ENCODE results near the gene AFDN.
A peak's percentile ranks its signal among the peaks of the same experiment; 100 is the strongest.

Gene AFDN

DNA sequence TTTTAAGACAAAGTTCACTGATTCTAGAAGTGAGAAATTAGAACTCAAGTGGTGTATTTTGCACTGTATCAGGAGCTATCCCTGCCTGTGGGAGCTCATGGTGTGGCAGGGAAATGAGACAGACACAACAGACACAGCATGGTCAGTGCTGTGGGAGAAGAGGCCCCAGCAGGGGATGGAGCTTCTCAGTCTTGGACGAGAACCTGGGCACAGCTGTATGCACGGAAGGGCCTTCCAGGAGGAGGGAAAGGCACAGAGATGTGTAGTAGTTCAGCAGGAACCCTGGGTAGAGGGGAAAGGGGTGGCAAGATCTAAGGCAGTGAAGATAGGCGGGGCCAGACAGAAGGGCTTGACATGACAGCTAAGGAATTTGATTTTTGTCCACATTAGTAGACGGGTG is 122.0 kb downstream of the AFDN start:
- TF ChIP-seq, protein P1, sequence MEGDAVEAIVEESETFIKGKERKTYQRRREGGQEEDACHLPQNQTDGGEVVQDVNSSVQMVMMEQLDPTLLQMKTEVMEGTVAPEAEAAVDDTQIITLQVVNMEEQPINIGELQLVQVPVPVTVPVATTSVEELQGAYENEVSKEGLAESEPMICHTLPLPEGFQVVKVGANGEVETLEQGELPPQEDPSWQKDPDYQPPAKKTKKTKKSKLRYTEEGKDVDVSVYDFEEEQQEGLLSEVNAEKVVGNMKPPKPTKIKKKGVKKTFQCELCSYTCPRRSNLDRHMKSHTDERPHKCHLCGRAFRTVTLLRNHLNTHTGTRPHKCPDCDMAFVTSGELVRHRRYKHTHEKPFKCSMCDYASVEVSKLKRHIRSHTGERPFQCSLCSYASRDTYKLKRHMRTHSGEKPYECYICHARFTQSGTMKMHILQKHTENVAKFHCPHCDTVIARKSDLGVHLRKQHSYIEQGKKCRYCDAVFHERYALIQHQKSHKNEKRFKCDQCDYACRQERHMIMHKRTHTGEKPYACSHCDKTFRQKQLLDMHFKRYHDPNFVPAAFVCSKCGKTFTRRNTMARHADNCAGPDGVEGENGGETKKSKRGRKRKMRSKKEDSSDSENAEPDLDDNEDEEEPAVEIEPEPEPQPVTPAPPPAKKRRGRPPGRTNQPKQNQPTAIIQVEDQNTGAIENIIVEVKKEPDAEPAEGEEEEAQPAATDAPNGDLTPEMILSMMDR (conservative IDR thresholded peaks at IDR 0.05; ENCODE audit: low read depth, low read length) = no peak
- peak; percentile 42 for DNase-seq (ENCODE audit: low read depth)
- H3K4me3 ChIP-seq (ENCODE audit: low read depth, low read length) = no peak overlapping the region

DNA sequence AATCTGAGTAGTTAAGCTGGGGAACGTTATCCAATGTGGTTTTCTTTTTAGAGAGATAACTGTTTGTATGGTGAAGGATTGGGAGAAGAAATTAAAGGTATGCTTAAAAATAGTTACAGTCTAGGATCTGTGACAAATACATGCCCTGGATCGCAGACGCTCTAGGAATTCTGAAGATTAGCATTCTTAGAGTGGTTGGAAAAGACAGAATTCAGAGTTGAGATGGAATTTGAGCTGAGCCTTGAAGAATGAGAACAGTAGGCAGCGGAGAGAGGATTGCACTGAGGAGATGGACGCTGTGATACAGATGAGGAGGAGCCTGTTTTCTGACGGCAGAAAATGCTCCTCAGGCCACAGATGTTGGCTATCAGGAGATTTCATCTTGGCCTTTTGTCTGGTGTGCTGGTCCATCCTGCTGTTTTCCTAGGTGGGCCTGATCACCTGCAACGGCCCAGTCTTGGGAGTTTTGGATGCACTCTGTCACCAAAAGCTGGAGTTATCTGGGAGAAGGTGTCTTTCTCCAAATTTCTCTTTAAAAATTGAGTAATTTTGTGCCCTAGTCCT is 122.5 kb downstream of the AFDN start:
- DNase-seq (ENCODE audit: low read depth) = no peak
- TF ChIP-seq, protein P1 (conservative IDR thresholded peaks at IDR 0.05; ENCODE audit: low read depth, low read length) = no peak
- no peak overlapping the region for H3K4me3 ChIP-seq (ENCODE audit: low read depth, low read length)

DNA sequence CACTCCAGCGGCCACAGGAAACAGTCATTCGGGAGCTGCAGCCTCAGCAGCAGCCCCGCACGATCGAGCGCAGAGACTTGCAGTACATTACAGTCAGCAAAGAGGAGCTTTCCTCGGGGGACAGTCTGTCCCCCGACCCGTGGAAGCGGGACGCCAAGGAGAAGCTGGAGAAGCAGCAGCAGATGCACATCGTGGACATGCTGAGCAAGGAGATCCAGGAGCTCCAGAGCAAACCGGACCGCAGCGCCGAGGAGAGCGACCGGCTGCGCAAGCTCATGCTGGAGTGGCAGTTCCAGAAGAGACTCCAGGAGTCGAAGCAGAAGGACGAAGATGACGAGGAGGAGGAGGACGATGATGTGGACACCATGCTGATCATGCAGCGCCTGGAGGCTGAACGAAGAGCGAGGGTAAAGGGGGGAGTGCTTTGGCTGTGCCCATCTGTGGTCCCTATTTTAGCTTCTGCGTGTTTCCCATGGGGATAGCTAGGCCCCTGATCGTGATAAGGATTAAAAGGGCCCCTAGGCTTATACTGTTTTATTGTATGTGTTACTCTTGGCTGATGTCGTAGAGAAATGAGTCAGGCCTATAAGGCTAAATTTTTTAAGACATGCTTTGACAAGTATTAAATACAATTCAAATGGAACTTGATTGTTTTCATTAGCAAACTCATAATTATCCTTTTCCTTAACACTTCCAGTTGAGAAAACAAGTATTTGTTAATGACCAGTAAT is 125.2 kb downstream of the AFDN start:
- TF ChIP-seq, protein P1 (conservative IDR thresholded peaks at IDR 0.05; ENCODE audit: low read depth, low read length) = no peak
- DNase-seq (ENCODE audit: low read depth) = no peak
- H3K4me3 ChIP-seq (ENCODE audit: low read depth, low read length) = no peak overlapping the region

DNA sequence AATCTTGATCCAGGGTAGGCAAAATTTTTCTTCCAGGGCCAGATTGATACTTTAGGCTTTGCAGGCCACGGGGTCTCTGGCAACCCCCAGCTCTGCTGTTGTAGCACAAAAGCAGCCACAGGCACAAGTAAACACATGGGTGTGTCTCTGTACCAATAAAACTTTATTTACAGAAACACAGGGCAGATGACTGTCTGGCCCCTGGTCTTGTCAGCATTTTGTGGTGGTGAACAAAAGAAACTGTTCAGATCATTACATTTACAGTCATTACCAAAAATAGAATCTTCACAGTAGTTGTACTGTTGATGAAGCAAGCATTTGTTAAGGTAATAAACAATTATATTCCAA is 125.8 kb downstream of the AFDN start:
- no peak for DNase-seq (ENCODE audit: low read depth)
- no peak overlapping the region for H3K4me3 ChIP-seq (ENCODE audit: low read depth, low read length)
- TF ChIP-seq, protein P1 (conservative IDR thresholded peaks at IDR 0.05; ENCODE audit: low read depth, low read length) = no peak

DNA sequence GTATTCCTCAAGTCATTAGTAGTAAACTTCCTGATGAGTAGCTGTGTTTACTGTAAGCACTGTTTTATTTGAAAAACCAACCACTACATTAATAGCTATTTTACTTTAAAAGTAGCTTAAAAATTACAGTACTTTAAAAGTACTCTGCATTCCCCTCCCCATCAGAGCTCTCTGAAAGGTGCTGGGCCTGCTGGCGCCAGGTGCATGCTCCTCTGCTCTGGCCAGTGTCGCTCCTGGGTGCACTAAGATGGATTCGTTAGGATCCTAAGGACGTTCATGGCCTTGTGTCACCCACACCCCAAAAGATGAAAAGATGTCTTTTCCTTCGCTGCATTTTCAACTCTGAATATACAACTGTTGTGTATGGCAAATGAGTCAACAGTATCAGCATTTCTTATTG is 126.8 kb downstream of the AFDN start:
- TF ChIP-seq, protein P1 (conservative IDR thresholded peaks at IDR 0.05; ENCODE audit: low read depth, low read length) = no peak
- H3K4me3 ChIP-seq (ENCODE audit: low read depth, low read length) = no peak overlapping the region
- DNase-seq (ENCODE audit: low read depth) = no peak

DNA sequence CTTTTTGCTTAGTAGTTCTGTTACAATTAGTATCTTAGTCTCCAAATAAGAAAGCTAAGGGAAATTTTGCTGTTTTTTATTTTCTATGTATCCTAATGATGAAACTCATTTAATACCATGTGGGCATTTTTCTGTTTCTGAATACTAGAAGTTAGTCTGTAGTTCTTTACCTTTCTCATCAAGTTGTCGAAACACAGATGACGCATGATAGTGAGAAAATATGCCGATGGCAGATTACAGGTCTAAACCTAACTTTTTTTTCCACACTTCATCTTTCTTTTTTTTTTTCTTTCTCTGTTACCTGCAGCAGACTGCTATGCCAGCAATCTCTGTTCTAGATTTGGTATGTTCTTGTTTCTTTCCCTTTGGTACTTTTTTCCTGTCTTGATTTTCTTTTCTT is 127.4 kb downstream of the AFDN start:
- TF ChIP-seq, protein P1 (conservative IDR thresholded peaks at IDR 0.05; ENCODE audit: low read depth, low read length) = no peak
- DNase-seq (ENCODE audit: low read depth) = no peak
- H3K4me3 ChIP-seq (ENCODE audit: low read depth, low read length) = no peak overlapping the region

DNA sequence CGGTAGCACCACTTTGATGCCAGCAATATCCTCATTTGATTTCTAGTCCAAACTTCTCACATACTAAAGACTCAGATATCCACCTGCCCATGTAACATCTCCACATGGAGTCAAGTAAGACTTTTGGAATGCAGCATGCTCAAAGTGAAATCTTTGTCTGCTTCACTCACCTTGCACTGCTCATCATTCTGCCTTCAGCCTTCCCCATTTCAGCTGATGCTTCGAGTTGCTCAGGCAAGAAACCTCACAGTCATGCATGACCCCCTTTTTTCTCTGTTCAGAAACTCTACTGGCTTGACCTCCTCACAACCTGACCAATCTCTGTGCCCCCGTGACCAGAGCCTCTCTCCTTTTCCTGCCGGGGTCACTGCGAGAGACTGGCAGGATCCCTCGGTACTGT is 129.8 kb downstream of the AFDN start:
- no peak for DNase-seq (ENCODE audit: low read depth)
- H3K4me3 ChIP-seq (ENCODE audit: low read depth, low read length) = no peak overlapping the region
- TF ChIP-seq, protein P1 (conservative IDR thresholded peaks at IDR 0.05; ENCODE audit: low read depth, low read length) = no peak

Data from choroid plexus epithelial cell (primary cell).